HG02943 (cell line): ENCODE results near the gene SCML1.

Source experiments
- ATAC-seq: cut with Tn5 transposase; IDR thresholded peaks from one replicate; pipeline ENCODE4 v1.9.1; 2021; ENCODE audit warnings: mild to moderate bottlenecking, low read depth, moderate library complexity; ENCODE audit not compliant: unreplicated experiment

The SCML1 gene, protein sequence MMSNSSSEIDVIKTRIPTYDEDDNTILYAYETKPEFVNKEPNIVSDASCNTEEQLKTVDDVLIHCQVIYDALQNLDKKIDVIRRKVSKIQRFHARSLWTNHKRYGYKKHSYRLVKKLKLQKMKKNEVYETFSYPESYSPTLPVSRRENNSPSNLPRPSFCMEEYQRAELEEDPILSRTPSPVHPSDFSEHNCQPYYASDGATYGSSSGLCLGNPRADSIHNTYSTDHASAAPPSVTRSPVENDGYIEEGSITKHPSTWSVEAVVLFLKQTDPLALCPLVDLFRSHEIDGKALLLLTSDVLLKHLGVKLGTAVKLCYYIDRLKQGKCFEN

DNA sequence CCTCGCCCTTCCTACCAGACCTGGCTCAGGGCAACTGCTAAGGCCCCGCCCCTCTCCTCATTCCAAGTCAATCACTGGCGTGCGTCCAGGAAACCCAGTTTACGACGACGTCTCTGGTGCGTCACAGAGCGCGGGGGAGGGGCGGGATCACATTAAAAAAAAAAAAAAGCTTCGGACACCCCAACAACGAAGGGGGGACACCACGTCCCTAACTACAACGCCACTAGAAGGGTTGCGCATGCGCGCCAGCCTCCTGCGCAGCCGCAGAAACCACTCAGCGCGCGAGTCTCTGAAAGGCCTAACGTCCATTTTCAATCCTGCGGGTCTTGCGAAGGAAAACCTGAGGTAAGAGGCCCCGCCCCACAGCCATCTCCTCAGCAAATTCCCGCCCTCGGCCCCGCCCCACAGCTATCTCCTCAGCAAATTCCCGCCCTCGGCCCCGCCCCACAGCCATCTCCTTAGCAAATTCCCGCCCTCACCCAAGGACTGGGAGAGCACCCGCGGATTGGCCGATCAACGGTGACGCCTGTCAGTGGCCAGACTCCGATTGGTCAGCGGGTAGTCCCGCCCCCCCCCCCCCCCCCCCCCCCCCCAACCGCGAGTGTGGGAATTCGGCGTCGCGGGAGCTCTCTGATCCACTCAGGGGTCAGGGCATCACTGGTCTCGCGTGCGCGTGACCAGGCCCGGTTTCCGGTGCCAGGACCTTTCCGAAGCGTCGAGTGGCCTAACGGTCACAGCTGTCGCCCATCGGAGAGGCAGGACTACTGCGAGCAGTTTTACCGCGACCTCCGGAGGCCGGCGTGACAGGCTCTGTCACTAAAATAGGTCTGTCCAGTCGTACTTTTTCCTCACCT lies at the start of gene SCML1:
Gene SCML1 (plus strand): TSS at position 638 of the 854 bp plus-strand sequence. CDS start 6,694 bp downstream, outside the sequence.
- ATAC-seq = no peak

DNA sequence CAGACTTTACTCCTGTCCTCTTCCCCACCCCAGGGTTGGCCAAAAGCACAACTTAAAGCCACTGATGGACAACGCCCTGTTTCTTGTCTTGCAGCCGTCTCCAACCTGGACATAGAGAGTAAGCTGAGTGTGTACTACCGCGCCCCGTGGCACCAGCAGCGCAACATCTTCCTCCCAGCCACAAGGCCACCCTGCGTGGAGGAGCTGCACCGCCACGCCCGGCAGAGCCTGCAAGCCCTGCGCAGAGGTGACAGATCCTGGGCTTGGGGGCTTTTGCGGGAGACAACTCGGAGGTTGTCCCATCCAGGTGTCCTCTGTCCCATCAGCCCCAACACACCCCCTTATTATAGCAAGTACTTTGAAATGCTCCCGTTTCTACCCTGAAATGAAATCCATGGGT lies 49.6 kb upstream of the SCML1 start:
- ATAC-seq = no peak

DNA sequence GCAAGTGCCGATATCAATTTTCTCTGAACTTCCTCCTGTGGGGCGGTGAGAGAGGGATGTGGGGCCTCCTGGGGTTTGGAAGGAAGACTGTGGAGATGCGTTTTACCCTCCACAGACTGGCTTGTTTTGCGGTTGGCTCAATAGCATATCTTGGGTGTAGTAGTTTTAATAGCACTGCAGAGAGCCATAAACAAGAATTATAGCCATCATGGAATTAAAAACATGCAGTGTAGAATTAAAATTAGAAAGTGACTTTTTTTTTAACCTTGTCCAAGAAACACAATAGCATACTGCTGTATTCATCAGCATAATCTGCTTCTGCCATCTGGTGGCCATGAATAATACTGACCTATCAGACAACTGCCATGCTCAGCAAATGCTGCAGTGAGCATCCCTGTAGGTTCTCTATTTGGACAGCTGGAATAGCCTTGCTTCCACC lies 47.3 kb upstream of the SCML1 start:
- no peak for ATAC-seq

DNA sequence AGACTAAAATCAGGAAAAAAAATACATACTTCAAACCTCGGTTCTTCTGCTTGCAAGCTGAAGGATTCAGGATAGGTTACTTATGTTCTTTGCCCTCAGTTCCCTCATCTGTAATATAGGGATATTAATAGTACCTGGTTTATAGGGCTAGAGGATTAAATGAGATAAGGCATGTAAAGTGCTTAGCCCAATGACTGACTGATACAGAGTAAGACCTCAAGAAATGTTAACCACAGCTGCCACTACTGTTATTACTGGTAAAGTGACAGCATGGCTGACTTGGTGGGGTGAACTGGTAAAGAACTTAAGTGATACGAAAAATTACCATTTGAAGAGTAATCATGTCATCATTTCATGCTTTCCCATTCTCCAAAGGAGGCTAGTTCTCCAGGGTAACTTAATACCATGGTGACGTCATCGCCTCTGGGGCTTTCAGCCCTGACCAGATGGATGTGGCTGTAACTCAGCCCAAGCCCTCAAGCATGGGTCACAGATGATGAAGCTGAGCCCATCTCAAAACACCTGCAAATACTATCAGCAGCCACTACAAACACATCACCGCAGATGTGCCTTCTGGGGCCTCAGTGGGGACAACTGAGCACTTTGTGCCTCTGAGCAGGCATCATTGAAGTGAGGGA lies 44.5 kb upstream of the SCML1 start:
- ATAC-seq = no peak

DNA sequence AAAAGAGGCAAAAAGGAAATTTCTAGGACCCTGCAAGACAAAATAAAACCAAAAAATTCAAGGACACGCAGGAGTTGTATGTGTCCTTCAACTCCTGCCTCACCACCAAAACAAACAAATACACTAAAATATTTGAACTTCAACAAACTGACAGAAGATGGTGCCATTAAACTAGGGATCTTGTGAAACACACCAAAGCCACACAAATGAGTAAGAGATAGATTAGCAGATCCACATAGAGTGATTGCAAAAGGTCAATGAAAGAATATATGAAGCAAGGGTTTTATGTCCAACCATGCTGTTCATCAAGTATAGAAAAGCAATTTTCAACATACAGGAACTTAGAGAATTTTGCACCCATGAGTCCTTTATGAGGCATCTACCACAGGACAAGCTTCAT lies 40.1 kb upstream of the SCML1 start:
- ATAC-seq = no peak

DNA sequence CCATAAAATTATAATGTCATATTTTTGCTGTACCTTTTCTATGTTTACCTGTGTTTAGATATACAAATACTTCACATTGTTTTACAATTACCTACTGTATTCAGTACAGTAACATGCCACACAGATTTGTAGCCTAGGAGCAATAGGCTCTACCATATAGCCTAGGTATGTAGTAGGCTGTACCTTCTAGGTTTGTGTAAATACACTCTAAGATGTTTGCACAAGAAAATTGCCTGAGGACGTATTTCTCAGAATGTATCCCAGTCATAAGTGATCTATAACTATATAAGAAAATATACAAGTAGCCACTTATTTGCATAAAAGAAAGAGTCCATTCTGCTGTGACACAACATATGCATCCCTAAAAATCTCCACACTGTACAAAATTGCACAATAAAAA lies 36.3 kb upstream of the SCML1 start:
- ATAC-seq = no peak

DNA sequence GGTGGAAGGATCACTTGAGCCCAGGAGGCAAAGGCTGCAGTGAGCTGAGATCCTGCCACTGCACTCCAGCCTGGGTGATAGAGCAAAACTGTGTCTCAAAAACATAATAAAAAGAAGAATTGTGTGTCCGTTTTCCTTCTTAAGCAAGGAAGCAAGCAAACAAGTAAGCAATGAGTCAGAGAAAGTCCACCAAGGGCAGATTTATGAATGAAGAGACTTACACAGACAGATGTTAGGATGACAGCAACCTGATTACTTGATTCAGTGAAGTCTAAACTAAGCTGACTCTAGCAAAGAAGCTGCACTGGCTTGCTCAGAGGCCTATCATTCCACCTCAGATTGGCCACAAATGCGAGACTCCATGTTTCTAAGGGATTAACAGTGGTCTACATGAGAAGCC lies 34.1 kb upstream of the SCML1 start:
- no peak for ATAC-seq

DNA sequence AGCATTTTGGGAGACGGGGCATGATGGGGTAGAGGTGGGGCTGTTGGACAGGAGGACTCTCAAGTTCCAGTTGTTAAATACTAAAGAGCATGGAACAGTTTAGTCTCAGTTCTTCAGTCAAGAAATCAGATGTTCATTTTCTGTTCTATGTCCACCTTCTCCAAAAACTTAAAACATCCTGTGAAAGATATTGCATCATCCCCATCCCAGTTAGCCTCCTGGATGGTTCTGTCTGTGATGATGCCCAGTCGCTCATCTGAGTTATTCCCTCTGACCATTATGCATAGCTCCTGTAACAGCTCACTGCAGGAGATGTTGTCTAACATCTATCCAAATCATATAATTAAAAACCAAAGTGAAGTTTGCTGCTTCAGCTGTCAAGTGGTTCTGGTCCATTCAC lies 32.1 kb upstream of the SCML1 start:
- ATAC-seq = no peak

DNA sequence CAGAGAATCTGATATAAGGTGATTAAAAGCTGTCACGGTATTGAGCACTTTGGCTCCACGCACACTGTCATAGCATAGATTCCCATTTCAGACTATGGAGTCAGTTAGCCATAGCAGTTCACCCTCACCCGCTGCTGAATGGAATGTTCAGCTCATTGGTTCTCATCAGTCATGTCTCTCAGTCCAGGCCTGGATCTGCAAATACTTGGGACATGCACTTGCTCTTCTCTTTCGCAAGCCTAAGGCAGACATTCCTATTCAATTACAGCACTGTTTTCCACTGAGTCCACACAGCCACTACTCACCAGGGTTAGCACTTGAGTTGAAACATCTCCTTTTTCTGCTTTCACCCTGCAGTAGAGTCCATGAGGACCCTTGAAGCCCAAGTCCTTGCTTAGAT lies 30.6 kb upstream of the SCML1 start:
- ATAC-seq = no peak

DNA sequence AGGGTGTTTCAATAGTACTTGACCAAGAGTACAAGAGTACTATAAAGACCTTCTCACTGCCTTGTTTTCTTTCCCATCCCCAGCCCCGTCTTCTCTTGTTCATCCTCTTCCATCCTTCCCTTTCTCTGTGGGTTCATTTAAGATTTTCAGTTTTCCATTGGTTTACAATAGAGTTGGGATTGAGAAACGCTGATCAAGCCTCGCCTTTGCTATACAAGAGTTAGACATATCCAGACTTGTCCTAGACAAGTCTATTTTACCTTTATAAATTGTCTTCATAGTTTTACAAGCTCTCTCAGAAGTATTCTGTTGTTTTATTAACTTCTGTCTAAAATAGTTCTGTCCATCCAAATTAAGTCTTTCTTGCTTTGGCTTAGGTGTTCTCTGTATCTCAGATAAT lies 29.6 kb upstream of the SCML1 start:
- ATAC-seq = no peak

DNA sequence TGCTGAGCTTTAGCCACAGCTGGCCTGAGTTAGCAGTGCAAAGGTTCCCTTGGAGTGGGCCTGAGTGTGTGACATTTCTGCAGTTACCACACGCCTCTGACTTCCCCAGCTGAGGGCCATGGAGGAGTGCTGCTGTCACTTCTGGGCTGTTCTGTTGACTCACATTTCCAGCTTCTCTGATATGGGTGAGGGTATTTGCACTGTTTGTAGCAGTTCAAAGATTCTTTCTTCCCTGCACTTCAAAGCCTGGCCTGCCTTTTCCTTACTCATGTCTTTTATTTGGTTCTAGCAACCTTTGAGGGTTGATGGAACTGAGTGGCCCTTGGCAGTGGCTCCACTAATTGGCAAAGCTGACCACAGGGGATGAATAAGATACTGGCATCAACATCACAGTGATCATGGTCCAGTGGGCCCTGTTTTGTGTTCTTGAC lies 26.4 kb upstream of the SCML1 start:
- ATAC-seq = no peak

DNA sequence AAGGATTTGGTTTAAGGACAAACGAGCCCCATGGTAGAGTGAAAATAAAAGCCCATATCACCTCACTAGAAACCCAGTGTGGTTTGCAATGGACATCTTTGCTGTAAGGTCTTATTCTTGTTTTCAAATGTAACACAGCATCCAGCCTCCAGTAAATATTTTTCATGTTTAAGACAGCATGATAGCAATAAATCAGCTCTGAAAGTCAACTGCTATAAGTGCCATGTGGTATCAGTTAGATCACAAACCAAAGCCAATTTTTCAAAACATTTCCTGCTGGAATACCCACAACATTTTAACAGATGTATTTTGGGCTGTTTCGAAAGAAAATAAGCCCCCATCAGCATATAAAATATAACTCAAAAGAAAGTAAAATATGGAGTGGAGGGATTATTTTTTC lies 24.0 kb upstream of the SCML1 start:
- ATAC-seq = no peak

DNA sequence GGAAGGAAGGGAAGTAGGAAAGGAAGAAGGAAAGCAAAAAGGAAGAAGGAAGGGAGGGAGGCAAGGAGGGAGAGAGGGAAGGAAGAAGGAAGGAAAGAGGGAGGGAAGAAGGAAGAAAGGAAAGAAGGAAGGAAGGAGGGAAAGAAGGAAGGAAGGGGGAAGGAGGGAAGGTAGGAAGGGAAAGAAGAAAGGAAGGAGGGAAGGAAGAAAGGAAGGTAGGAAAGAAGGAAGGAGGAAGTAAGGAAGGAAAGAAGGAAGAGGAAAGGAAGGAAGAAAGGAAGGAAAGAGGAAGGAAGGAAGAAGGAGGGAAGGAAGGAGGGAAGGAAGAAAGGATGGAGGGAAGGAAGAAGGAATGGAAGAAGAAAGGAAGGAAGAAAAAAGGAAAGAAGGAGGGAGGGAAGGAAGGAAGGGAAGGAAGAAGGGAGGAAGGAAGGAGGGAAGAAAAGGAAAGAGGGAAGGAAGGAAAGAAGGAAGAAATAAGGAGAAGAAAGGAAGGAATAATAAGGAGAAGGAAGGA lies 18.6 kb upstream of the SCML1 start:
- no peak for ATAC-seq

DNA sequence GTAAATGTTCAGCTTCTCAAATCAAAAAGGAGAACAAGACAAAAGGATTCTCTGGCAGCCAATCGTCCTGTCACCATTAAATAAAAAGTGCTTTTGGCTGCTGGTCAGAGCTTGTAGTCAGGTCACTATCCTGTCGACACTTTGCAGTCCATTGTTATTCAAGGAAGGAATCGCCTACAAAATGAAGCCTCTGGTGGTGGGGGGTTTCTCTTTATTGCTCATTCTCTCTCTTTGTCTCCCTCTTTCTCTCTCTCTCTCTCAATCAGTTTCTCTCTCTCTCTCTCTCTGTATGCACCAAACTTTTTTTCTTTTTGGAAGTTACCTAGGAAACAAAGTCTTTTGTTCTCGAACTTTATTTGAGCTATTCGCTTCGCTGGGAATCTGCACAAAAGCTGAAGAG lies 17.6 kb upstream of the SCML1 start:
- no peak for ATAC-seq

DNA sequence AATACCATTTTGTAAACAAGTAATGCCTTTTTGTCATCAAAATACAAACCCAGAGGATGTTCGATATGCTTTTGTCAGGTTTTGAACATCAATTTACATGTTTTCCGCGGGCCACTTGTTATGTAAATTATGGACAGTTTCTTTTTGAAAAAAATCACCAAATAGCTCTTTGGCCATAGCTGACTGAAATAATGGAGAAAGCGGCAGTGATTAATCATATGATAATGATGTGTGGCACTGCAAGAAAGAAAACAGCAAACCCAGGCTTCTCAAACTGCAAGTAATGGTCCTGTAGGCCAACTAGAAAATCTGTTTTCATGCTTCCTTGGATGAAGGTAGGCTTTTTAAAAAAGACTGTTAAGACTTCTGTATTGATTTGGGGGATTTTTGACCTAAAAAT lies 15.6 kb upstream of the SCML1 start:
- no peak for ATAC-seq

DNA sequence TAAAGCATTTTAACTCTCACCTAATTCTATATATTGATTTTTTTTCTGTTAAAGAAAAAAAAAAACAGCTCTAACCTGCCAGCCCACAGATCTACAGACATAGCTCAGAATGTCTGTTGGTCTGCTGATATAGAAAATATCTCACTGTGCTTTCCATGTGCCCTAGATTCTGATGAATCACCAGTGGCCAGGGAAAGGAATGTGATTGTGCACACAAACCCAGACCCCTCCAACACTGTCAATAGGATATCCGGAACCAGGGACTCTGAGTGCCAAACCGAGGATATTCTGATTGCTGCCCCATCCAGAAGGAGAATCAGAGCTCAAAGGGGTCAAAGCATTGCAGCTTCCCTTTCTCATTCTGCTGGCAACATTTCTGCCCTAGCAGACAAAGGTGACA lies 12.1 kb upstream of the SCML1 start:
- ATAC-seq = no peak

DNA sequence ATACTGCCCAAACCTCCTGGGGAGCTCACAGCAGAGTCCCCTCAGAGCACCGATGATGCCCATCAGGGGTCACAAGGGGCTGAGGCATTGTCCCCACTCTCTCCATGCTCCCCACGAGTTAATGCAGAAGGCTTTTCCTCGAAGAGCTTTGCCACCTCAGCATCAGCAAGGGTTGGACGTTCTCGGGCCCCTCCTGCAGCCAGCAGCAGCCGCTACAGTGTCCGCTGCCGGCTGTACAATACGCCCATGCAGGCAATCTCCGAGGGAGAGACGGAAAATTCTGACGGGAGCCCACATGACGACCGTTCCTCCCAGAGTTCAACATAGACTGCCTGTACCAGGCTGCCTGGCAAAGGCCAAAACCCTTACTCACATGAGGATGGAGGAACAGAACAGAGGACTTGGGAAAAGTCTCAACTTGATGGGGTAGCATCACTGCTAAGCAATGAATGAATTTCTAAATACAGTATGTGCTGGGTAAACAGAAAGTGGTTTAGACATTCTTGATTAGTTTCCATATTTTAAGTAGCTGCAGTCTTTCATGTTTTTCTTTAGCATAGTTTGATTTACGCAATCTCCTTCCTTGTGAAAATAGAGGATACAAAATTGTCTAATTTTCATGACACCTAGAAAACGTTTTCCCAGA lies 5.0 kb upstream of the SCML1 start:
- ATAC-seq = no peak

DNA sequence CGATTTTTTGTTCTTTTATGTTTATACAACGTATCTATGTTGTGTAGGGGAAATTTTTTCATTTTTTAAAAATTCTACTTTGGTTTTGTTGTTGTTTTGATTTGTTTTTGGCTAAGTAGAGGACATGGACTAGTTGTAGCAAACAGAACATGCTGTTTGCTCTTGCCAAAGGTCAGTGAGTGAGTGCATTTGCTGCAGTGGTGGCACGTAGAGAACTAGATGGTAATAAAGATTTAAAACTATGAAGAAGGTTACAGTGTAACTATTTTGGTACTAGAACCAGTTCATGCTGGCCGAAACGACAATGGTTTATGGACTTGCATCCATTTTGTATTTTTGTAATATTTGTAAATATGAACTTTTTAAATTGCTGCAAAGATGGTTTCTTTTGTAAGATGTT lies 1.9 kb upstream of the SCML1 start:
- no peak for ATAC-seq

DNA sequence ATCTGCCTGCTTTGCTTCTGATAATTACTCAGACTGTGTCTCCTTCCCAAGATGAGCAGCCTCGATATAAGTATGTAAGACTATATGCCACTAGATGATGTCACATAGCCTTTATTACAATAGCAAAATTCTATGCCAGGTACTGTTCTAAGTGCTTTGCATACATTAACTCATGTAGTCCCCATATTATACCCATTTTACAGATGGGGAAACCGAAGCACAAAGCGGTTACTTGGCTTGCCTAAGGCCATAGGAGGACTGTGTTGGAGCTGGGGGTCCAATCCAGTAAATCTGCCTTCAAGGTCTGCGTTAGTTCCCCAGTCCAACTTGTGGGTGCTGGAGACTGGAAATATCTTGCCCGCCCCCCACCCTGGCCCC lies 826 bp upstream of the SCML1 start:
- no peak for ATAC-seq

DNA sequence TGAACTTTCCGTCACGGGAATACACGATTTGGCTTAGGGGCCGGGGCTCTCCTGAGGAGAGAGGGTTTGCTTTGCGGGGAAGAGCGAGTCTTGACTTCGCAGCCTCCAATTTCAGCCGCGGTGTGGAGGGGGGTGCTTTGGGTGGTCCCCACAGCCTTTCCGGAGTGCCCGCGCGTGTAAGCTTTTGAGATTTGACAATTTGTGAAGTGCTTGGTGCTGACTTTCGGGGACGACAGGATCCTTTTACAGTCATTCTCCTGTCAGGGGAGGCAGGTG lies 355 bp downstream of the SCML1 start:
- ATAC-seq = no peak
